GM23248 (cell line): ENCODE measurements around the gene C6orf163.

Experiments
- EZH2 ChIP-seq: fragments of 200-600 bp; sonication (generic); IDR thresholded peaks from 2 replicates; pipeline ENCODE4 v1.6.1; 2018; ENCODE audit warnings: antibody characterized with exemption, mild to moderate bottlenecking; ENCODE audit not compliant: insufficient read depth, poor library complexity, severe bottlenecking
- EZH2phosphoT487 ChIP-seq: fragments of 200-600 bp; sonication (generic); IDR thresholded peaks from 2 replicates; pipeline ENCODE4 v1.6.1; 2018; ENCODE audit warnings: antibody characterized with exemption, moderate library complexity, mild to moderate bottlenecking, low read depth; ENCODE audit not compliant: insufficient read depth

DNA sequence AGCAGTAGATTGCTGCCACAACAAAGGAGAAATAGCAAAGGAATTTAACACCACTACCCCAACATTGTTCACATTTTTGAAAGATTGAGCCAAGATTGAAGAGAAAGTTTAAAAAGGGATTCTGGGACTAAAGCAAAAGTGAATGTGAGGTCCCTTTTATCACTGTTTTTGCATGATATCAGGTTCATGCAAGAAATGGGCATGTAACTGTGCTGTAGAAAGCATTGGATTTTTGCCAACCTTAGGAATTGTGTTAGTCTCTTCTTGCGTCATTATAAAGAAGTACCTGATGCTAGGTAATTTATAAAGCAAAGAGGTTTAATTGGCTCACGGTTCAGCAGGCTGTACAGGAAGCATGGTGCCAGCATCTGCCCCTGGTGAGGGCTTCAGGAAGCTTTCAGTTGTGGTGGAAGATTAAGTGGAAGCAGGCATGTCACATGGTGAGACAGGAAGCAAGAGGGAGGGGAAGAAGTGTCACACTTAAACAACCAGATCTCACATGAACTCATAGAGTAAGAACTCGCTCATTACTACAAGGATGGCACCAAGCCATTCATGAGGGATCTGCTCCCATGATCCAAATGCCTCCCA, 10.9 kb upstream of the C6orf163 start:
- TF ChIP-seq EZH2 (no peak), EZH2phosphoT487 (no peak)
